Femur (tissue), 1 donor: ENCODE measurements around the gene CCDC134.
A peak's percentile ranks its signal among the peaks of the same experiment; 100 is the strongest.
"Not testable (repeated sequence)": the region's sequence is repeated elsewhere in the genome, so short reads cannot be mapped to it uniquely, and the experiment has no call there.

ENCODE experiments used
- DNase-seq: peaks from one replicate; pipeline ENCODE4 v3.0.0-alpha.2; 2017

Gene CCDC134

DNA sequence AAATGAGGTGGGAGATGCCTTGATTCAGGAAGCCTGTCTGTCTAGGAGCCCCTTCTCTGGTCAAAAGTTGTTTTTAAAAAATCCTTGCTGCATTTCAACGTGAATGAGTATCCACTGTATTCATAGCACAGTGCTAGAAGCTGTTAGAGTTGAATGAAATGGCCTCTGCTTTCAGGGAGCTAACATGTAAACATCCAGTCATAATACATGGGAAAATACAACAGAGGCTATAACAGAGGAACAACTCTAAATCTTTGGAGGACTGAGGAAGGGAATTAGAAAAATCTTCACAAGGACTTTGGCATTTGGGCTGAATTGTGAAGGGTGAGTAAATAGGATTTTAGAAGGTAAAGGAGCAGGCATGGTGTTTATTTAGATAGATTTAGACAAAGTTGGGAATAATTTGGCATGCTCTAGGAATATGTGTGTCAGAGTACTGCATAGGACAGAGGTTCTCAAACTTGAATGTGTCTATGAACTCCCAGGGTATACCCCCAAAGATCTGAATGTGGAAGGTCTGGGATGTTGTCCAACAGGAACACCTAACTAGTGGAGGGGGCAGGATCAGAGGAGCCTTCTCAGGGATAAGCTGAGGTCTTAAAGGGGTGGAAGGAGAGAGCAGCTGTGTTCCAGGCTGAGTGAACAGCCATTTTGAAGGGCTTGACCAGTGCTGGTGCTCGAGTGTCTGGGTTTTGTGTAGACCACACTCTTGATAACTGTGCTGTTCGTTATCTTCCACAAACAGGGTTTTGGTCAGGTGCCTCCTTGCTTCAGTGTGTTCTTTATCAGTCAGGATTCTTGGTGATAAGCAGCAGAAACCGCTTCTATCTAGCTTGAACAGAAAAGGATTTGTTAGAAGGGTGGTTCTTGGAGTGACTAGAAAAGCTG is 45.1 kb downstream of the CCDC134 start:
- DNase-seq: no peak

DNA sequence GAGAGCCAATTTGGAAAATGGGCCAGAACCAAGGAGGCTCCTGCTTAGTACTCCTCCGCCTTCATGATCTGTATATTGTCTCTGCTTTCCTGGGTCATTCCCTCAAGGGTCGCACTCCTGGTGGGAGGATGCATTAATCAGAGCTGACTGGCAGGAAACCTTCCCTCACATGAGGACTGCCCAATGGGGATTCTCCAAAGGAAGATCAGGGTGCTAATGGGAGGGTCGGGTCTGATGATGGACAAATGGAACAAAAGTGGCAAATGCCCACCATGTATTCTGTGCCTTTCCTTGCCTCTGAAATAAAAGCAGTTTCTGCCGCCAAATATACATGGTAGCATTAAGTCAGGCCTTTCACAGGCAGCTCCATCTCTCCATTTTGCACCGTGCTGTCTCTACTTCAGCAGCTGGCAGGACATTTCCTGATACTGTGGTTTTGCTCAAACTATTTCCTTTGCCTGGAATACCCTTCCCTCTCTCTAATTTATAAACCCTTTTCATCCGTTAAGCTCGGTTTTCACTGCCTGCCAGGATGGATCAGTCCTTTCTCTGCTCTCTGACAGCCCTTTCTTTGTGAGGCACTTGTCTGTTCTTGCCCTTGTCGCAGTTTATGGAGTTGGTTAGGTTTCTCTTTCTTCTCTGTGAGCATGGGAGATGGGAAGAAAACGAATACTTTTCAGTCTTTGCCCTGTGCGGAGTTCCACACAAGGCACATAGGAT is 45.9 kb downstream of the CCDC134 start:
- DNase-seq: no peak

DNA sequence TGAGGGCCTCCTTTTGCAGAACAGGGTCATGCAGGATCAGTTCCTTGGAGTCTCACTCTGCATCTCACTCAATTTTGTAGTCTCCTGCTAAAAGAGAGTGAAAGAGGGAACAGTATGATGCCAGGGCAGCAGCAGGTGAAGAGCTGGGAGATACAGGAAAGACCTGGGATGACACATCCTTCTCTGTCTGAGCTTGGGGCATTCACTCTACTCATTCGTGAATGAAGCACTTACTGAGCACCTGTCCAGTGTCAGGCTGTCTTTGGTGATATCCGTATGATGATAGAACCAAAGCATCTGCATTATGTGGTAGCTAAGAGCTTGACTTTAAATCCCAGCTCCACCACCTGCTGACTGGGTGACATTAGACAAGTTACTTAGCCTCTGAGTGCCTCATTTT is 46.8 kb downstream of the CCDC134 start:
- no peak for DNase-seq

DNA sequence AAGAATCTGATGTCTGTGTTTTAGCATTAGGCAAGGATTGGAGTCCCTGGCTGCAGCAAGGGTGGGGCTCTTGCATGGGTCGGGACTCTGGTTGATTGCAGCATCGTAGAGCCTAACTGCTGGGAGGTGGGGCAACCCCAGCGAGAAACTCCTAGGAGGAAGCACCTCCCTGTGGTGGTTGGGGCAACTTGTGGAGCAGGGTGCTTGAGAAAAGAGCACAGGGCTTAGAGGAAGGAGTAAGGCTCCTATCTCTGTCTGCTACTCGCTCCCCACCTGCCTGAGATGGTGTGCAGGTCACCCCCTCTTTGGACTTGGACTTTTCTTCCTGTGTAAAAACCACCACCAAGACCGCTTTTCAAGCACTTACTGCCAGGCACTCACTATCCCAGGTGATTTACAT is 48.0 kb downstream of the CCDC134 start:
- DNase-seq: no peak

DNA sequence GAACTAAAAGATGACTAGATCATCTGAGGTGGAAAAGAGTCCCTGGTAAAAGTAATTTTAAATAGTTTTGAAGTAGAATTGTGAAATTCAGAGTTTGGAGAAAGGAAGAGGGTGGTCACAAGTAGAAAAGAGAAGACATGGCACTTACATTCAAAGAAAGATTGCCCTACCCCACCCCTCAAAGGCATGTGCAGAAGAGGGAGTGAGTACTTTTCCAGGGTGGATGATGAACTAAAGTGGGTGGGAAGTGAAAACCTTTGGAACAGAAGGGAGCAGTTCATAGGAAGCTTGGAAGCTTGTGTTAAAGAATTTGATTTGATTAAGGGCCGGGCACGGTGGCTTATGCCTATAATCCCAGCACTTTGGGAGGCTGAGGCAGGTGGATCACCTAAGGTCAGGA is 56.0 kb downstream of the CCDC134 start:
- DNase-seq: no peak

DNA sequence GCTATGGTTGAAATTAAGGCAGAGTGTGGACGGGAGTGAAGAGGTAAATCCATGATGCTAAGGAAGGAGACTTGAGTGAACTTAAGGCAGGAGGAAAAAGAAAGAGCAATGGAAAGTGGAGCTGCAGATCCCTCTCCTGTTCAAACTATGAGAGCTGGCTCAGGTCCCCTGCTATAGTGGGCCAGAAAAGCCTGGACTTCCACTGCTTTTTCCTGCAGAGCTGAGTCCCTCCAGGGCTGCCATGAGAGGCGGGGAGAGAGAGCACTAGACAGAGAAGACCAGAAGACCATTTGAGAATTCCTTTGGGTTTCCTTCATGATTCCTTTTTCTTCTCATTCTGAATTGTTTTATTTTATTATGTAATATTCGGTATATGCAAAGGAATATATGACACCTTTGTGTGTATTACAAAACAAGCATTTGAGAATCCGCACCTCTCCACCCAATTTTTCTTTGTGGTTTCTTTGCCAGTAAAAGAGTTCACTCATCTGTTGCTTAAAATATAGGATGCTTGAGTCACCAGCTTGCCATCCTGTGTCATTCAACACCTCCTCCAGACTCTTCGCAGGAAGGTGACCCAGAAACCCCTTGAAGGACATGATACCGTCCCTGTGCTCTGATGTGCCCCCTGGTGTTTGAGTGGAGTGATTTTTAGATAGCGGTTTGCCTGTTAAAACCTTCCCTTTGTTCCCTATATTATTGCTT is 56.8 kb downstream of the CCDC134 start:
- DNase-seq: peak; percentile 69

DNA sequence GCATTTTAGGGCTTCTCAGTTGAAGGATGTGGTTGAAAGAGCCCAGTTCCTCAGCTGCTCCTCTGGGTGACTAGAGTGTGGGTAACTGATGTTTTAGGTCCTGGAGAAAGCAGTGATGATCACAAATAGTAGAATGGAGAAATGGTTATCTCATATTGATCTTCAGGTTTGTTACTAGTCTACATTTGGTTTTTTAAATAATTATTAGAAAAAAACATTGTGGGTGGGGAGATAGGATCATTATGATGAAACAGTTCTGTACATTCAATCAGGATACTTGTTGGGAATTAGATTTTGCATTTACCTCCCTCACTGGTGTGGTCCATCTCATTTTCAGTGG is 57.4 kb downstream of the CCDC134 start:
- DNase-seq: no peak

DNA sequence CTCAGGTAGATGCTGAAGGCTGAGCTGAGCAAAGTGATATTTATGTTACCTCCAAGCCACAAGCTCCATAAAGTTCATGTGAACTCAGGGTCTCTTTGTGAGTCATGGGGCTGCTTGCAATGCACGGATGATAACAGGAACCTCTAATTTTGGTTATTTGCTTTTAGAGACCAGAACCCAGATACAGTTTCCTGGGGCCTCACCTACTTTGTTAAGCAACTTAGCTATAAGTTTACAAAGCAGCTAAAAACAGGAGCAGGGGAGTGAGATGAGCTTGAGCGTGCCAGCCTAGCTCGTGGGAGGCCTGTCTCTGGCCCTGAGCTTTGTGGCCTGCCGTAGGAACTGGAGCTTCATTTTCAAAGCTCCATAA is 61.7 kb downstream of the CCDC134 start:
- no peak for DNase-seq

DNA sequence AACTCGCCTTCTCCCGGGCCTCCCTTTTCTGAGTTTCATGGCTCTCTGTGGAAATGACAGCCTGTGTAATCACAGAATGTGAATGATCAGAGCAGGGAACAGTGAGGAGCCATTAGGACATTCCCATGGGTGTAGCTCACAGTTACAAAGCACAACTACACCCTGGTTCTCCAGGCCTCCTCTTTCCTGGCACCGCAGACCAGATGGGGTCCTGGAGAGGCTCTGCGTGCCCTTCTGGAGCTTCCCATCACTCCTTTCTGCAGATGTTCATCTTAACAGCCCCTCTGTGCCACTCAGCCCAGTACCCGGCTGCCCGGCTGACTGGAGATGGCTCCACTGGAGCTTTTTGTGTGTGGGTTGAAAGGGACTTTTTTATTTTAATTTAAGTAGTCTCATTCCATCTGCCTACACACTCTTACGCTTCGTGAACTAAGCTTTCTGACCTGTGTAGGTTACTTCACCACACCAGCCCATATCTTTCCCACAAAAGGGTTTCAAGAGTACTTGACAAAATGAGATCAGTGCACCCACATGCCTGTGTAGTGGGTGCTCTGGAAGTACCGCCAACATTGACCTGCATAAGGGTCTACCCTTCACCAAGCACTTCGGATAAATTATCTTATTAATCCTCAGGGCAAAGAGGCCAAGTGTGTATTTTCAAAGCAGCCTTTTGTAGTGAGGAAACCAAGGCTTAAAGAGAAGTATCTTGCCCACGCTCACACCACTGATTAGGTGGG is 62.2 kb downstream of the CCDC134 start:
- no peak for DNase-seq

DNA sequence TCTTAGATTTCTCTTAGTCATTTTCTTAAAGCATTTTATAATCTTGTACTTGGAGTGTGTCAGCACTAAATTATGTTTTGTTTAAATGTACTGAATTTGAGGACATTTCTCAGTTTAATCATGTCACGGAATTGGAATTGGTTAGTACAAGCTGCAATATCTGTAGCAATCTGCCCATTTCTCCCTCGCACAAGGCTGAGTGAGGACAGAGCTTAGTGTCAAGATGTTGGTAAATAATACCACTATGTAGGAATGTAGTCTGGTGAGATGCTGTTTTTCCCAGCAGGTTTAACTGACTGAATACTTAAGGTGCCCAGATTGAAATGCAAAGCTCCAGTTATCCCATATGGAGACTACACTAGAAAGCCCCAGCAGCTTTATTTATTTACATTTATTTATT is 63.0 kb downstream of the CCDC134 start:
- DNase-seq: no peak

DNA sequence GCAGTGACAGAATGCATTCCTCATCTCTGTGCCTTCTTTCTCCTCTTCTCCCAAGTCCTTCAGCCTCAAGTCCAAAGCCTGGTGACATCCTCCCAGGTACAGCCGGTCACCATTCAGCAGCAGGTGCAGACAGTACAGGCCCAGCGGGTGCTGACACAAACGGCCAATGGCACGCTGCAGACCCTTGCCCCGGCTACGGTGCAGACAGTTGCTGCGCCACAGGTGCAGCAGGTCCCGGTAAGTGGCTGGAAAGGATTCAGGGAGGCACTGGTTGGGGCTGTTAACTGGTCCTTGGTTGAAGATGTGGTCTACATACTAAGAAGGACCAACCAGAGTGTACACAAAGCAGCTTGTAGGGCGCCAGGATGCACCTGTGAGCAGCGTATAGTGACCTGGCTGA is 68.1 kb downstream of the CCDC134 start:
- no peak for DNase-seq

DNA sequence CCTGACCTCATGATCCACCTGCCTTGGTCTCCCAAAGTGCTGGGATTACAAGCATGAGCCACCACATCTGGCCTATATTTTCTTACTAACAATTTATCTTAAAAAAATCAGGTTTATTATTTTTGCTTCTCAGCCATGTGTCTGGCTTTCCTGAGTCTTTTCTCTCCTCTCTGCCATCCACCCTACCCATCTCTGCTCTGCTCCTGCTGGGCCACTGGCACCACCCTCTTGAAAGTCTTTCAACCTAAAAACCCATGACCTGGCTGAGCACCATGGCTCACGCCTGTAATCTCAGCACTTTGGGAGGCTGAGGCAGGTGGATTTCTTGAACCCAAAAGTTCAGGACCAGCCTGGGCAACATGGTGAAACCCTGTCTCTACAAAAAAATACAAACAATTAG is 69.6 kb downstream of the CCDC134 start:
- DNase-seq: not testable (repeated sequence)

DNA sequence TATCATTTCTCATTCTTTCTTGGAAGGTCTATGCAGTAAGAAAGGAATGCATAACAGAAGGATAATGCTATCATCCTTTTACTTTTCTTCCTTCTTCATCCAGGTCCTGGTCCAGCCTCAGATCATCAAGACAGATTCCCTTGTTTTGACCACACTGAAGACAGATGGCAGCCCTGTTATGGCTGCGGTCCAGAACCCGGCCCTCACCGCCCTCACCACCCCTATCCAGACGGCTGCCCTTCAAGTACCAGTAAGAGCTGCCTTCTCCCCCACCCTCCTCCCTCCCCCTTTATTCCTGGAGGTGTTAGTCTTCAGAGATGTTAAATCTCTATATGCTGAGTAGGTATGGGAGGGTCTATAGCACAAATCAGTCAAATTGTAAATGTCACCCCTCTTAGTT is 70.3 kb downstream of the CCDC134 start:
- no peak for DNase-seq

DNA sequence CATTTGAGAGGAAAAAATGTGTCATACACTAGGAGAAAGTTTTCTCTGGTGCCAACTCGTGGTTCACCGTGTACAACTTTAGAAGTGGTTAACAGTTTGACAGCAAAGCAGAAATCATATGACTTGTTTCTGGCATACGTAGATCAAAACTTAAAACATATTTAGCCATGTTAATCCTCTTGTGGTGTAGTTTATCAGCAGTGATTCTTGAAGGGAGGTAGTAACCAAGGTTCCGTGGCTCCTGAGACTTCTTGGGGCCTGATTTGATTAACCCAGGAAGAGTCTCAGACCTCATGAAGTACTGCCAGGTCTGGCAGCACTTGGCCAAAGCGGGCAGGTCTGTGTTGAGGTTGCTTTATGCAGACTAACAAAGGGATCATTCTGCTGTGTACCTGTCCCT is 72.9 kb downstream of the CCDC134 start:
- DNase-seq: no peak

DNA sequence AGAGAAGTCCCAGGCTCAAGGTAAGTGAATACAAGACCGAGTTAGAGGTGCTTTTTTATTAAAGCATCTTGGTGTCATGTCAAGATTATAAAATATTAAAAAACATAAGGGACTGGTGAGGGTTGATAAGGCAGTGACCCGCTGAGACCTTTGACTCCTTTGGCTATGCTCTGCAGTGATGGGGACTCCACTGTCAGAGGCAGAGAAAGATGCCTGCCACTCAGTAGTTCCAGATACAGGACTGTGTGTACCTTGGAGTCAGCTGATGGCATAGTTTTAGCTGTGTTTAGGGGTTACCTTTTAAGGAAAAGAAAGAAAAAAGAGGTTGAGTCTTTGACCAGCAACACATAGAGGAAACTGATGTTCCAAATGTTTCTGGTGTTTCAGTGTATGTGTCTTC is 73.6 kb downstream of the CCDC134 start:
- DNase-seq: no peak

DNA sequence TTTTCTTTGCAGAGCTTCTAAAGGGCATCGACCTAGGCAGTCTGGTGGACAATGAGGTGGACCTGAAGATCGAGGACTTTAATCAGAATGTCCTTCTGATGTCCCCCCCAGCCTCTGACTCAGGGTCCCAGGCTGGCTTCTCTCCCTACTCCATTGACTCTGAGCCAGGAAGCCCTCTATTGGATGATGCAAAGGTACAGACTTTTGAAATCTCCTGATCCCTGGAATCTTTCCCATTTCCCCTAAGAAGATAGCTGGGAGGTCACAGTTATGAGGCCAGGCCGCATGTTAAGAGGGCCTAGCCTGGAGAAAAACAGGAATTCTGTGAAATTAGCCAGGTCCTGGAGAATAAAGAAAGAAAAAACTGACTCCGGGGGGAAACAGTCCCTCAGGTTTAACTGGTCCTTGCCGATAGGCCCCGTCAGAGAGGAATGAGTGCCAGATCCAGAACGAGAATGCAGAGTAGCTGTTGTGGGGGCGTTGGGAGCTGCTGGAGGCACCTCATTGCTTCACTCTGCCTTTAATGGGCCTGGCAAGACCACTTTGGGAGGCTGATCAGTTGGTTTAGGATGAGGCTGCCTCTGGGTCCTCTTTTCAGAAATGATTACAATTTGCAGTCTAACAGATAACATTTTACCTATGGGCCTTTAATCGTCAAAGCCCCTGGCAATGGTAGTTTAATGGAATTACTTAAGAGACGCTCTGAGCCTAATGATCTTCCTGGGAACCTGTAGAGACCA is 75.2 kb downstream of the CCDC134 start:
- no peak for DNase-seq
